H1 (cell line): ENCODE data around the gene HM13. TPM values are rescaled to one million over a fixed set of nuclear protein-coding genes. Genes with fewer than 3 reads are reported as not detected.
"Not testable (repeated sequence)": the region's sequence is repeated elsewhere in the genome, so short reads cannot be mapped to it uniquely, and the experiment has no call there.

ENCODE experiments used
- CTCF ChIA-PET: fragments of 300-600 bp; sonication (Branson Sonifier 250); formaldehyde crosslinking; loops from one replicate; lab custom pipeline; 2021; ENCODE audit not compliant: partially characterized antibody; lab: Charles Lee
- POLR2A ChIA-PET: fragments of 300-600 bp; sonication (Branson Sonifier 250); formaldehyde crosslinking; loops from one replicate; lab custom pipeline; 2021; ENCODE audit warnings: inconsistent platforms; ENCODE audit not compliant: partially characterized antibody; lab: Charles Lee
- DNase-seq, 2 experiments: peaks; one replicate each; pipeline versions ENCODE4 v3.0.0 to v3.0.0-alpha.2; 2010 to 2022; ENCODE audit warnings: low spot score in 2 of 2, low read depth in 1 of 2, mixed read lengths in 1 of 2
- FAIRE-seq: peaks from 2 replicates; lab custom pipeline; 2011; peaks lifted over from hg19 to GRCh38; lab: Jason Lieb, UNC
- H2AFZ ChIP-seq: 2 replicates; pipeline ENCODE4 v1.8.1; 2012; ENCODE audit warnings: low read length, inconsistent platforms
- H2AK5ac ChIP-seq: 2 replicates; pipeline ENCODE4 v1.6.1; 2013; ENCODE audit warnings: low read depth, low read length
- H2BK120ac ChIP-seq: replicated peaks from 2 replicates; pipeline ENCODE3; 2013; ENCODE audit warnings: low read depth, low read length, inconsistent platforms
- H2BK12ac ChIP-seq: 2 replicates; pipeline ENCODE4 v1.6.1; 2013; ENCODE audit warnings: low read depth, low read length
- H2BK15ac ChIP-seq: 2 replicates; pipeline ENCODE4 v1.6.1; 2013; ENCODE audit warnings: low read length
- H2BK20ac ChIP-seq: 2 replicates; pipeline ENCODE4 v1.6.1; 2013; ENCODE audit warnings: low read length
- H2BK5ac ChIP-seq: 2 replicates; pipeline ENCODE4 v1.6.1; 2013; ENCODE audit warnings: low read depth, low read length
- H3K14ac ChIP-seq: 2 replicates; pipeline ENCODE4 v1.6.1; 2013; ENCODE audit warnings: inconsistent platforms; ENCODE audit not compliant: insufficient read length
- H3K18ac ChIP-seq: 2 replicates; pipeline ENCODE4 v1.6.1; 2013; ENCODE audit warnings: low read length; ENCODE audit errors: extremely low read depth
- H3K23ac ChIP-seq: 2 replicates; pipeline ENCODE4 v1.6.1; 2013; ENCODE audit warnings: inconsistent platforms; ENCODE audit not compliant: insufficient read length
- H3K23me2 ChIP-seq: 2 replicates; pipeline ENCODE4 v1.6.1; 2013; ENCODE audit warnings: low read depth, low read length
- H3K27ac ChIP-seq: 2 replicates; pipeline ENCODE4 v1.6.1; 2011; ENCODE audit warnings: low read depth, low read length, inconsistent platforms
- H3K27me3 ChIP-seq, 4 experiments: replicated peaks in 1 of 4; 1 replicate in 1 of 4; 2 replicates in 3 of 4; pipeline versions ENCODE4 v1.6.1 to v1.8.1; 2011 to 2013; ENCODE audit warnings: low read length in 3 of 4, mild to moderate bottlenecking in 3 of 4, inconsistent platforms in 2 of 4, mixed read lengths in 2 of 4, moderate library complexity in 1 of 4; ENCODE audit not compliant: control insufficient read depth in 3 of 4, insufficient read depth in 3 of 4; ENCODE audit errors: extremely low read depth in 1 of 4
- H3K36me3 ChIP-seq, 4 experiments: 2 replicates each; pipeline versions ENCODE4 v1.6.1 to v1.8.1; 2011 to 2013; ENCODE audit warnings: mild to moderate bottlenecking in 4 of 4, low read length in 3 of 4, moderate library complexity in 2 of 4, control low read depth in 1 of 4, inconsistent platforms in 1 of 4; ENCODE audit not compliant: insufficient read depth in 4 of 4, control insufficient read depth in 2 of 4
- H3K4ac ChIP-seq: replicated peaks from 2 replicates; pipeline ENCODE3; 2013; ENCODE audit warnings: low read length, low read depth, mixed read lengths, inconsistent platforms; ENCODE audit not compliant: insufficient read length
- H3K4me1 ChIP-seq, 4 experiments: replicated peaks in 1 of 4; 1 replicate in 1 of 4; 2 replicates in 3 of 4; pipeline versions ENCODE4 v1.6.1 to v1.8.1; 2011 to 2013; ENCODE audit warnings: low read length in 3 of 4, inconsistent platforms in 2 of 4, mixed read lengths in 1 of 4; ENCODE audit not compliant: insufficient read depth in 4 of 4, control insufficient read depth in 3 of 4
- H3K4me2 ChIP-seq, 2 experiments: 2 replicates each; pipeline versions ENCODE4 v1.6.1 to v1.8.1; 2011 to 2013; ENCODE audit warnings: low read depth in 2 of 2, low read length in 2 of 2, control low read depth in 1 of 2, inconsistent platforms in 1 of 2, mild to moderate bottlenecking in 1 of 2; ENCODE audit not compliant: insufficient read depth in 1 of 2
- H3K4me3 ChIP-seq, 4 experiments: fragments of 200-600, 300-600 bp in 1 of 4; sonication (generic), shearing (Covaris generic), sonication (Bioruptor Twin) in 1 of 4; 2 replicates each; pipeline versions ENCODE4 v1.5.1 to v1.8.1; 2011 to 2016; ENCODE audit warnings: low read length in 4 of 4, low read depth in 3 of 4, control low read depth in 2 of 4, inconsistent platforms in 2 of 4, mild to moderate bottlenecking in 2 of 4, mixed read lengths in 1 of 4, moderate library complexity in 1 of 4; ENCODE audit not compliant: insufficient read depth in 2 of 4; ENCODE audit errors: extremely low read depth in 1 of 4
- H3K56ac ChIP-seq: replicated peaks from 2 replicates; pipeline ENCODE3; 2013; ENCODE audit warnings: low read depth, mild to moderate bottlenecking, mixed read lengths, low read length, inconsistent platforms; ENCODE audit not compliant: insufficient read length
- H3K79me1 ChIP-seq: 2 replicates; pipeline ENCODE4 v1.6.1; 2013; ENCODE audit warnings: low read depth, low read length, control low read depth
- H3K79me2 ChIP-seq, 2 experiments: 2 replicates each; pipeline versions ENCODE4 v1.6.1 to v1.8.1; 2012 to 2013; ENCODE audit warnings: low read length in 2 of 2, mild to moderate bottlenecking in 2 of 2, inconsistent platforms in 1 of 2; ENCODE audit not compliant: insufficient read depth in 2 of 2, control insufficient read depth in 1 of 2
- H3K9ac ChIP-seq, 4 experiments: replicated peaks in 1 of 4; 1 replicate in 1 of 4; 2 replicates in 3 of 4; pipeline versions ENCODE4 v1.6.1 to v1.8.1; 2011 to 2013; ENCODE audit warnings: low read depth in 3 of 4, low read length in 3 of 4, control low read depth in 2 of 4, mild to moderate bottlenecking in 2 of 4, moderate library complexity in 2 of 4, inconsistent platforms in 1 of 4; ENCODE audit errors: extremely low read depth in 1 of 4
- H3K9me3 ChIP-seq, 2 experiments: 2 replicates each; pipeline versions ENCODE4 v1.6.1 to v1.8.1; 2012 to 2013; ENCODE audit warnings: mild to moderate bottlenecking in 2 of 2, moderate library complexity in 2 of 2, control low read depth in 1 of 2, inconsistent platforms in 1 of 2, low read depth in 1 of 2, low read length in 1 of 2, mixed read lengths in 1 of 2; ENCODE audit not compliant: insufficient read depth in 2 of 2
- H4K20me1 ChIP-seq, 2 experiments: replicated peaks in 1 of 2; 2 replicates each; pipeline versions ENCODE3 to v1.8.1; 2011 to 2013; ENCODE audit warnings: inconsistent platforms in 2 of 2, low read length in 2 of 2, mild to moderate bottlenecking in 1 of 2; ENCODE audit not compliant: insufficient read depth in 2 of 2, control insufficient read depth in 1 of 2
- H4K5ac ChIP-seq: 2 replicates; pipeline ENCODE4 v1.6.1; 2013; ENCODE audit warnings: low read length, low read depth, mixed read lengths, inconsistent platforms; ENCODE audit not compliant: insufficient read length
- H4K8ac ChIP-seq: 2 replicates; pipeline ENCODE4 v1.8.0; 2013; ENCODE audit warnings: mild to moderate bottlenecking, moderate library complexity, low read length, inconsistent platforms; ENCODE audit not compliant: insufficient read depth; ENCODE audit errors: extremely low read depth
- H4K91ac ChIP-seq: replicated peaks from 2 replicates; pipeline ENCODE3; 2013; ENCODE audit warnings: low read length, mixed read lengths, inconsistent platforms; ENCODE audit not compliant: insufficient read length
- CTCF ChIP-seq, 3 experiments: IDR thresholded peaks; 1 replicate in 2 of 3; 2 replicates in 1 of 3; pipeline versions ENCODE4 v1.5.1 to v1.6.1; 2011; ENCODE audit warnings: low read length in 3 of 3, mild to moderate bottlenecking in 3 of 3, inconsistent platforms in 2 of 3, low read depth in 1 of 3, moderate library complexity in 1 of 3; ENCODE audit not compliant: insufficient read depth in 1 of 3; ENCODE audit errors: control extremely low read depth in 1 of 3
- RAD21 ChIP-seq, 2 experiments: IDR thresholded peaks in 1 of 2; conservative IDR thresholded peaks in 1 of 2; 2 replicates each; pipeline ENCODE4 v1.6.1; 2011; ENCODE audit warnings: low read depth in 2 of 2, low read length in 2 of 2, improper control_type of control experiment in 1 of 2, inconsistent platforms in 1 of 2, mild to moderate bottlenecking in 1 of 2, moderate library complexity in 1 of 2
- TBP ChIP-seq: IDR thresholded peaks from 2 replicates; pipeline ENCODE4 v1.6.1; 2011; ENCODE audit warnings: low read depth, low read length, improper control_type of control experiment
- WGBS, 2 experiments: shearing (Covaris generic) in 1 of 2; methylation state at CpG; one replicate each; pipeline versions ENCODE4 v1.1.6 to v1.1.7; 2013 to 2015; ENCODE audit warnings: low lambda C conversion rate in 2 of 2, mixed read lengths in 2 of 2, inconsistent platforms in 1 of 2, low coverage in 1 of 2, missing lambda C conversion rate in 1 of 2; ENCODE audit not compliant: insufficient replicate concordance in 2 of 2, insufficient coverage in 1 of 2, insufficient read length in 1 of 2; ENCODE audit errors: extremely low coverage in 1 of 2, missing lambda C conversion rate in 1 of 2; 5-methylcytosine and 5-hydroxymethylcytosine counted together
- polyA plus RNA-seq, 7 experiments: library from polyadenylated mRNA; depleted of rRNA in 3 of 7; stranded (reverse) in 5 of 7; unstranded in 2 of 7; fragments of >200 nt in 5 of 7; fragments of 200-250 nt in 2 of 7; gene quantifications; 1 replicate in 5 of 7; 2 replicates in 1 of 7; 4 replicates in 1 of 7; pipeline versions ENCODE4 v1.2.1 to v1.2.3, GENCODE V29; 2011 to 2013; ENCODE audit warnings: missing spikeins in 2 of 7, mixed read lengths in 2 of 7
- total RNA-seq: library from RNA; stranded (reverse); fragmentation: NEBNext Ultra II Directional; extraction: Animal tissue kit (Norgen Biotek cat#: 25700); gene quantifications from 2 replicates; pipeline ENCODE4 v1.2.1, GENCODE V29; 2021

HM13 gene
- total and polyA plus RNA-seq, 2 of the 8 experiments (the other 6 are each of a cell fraction or from before 2014, with no cell fraction given), result 118 to 183 TPM

GRCh38 chr20:31502884-31503673 lies 11.2 kb upstream of the HM13 start:
- H3K9ac ChIP-seq, H3K4me3 ChIP-seq, H3K56ac ChIP-seq, FAIRE-seq, H3K4me2 ChIP-seq, H3K4ac ChIP-seq, H2AK5ac ChIP-seq, H3K79me1 ChIP-seq, H3K79me2 ChIP-seq, H4K20me1 ChIP-seq, POLR2A ChIA-PET, H2BK12ac ChIP-seq, H3K27me3 ChIP-seq, H4K8ac ChIP-seq, H2AFZ ChIP-seq, H2BK120ac ChIP-seq, H3K23ac ChIP-seq, H3K23me2 ChIP-seq, H3K14ac ChIP-seq, H4K5ac ChIP-seq, H4K91ac ChIP-seq, H2BK20ac ChIP-seq, H3K36me3 ChIP-seq, H3K4me1 ChIP-seq, H2BK15ac ChIP-seq, H3K18ac ChIP-seq, H3K27ac ChIP-seq, H2BK5ac ChIP-seq: not testable (repeated sequence)
- DNase-seq, result peak; percentile 62 to 82
- CTCF ChIA-PET, result interaction anchor here (0.6 to 2.6 kb wide), 21 partner anchors 8 to 1509 kb away, joined by 3 to 10 read pairs (median 4); partner anchors contain the start of genes DEFB124 and REM1
- peaks cover 5 to 23% of the 10 kb centered on the region in 2 experiments; a peak in 3 of 4 replicates for H3K9me3 ChIP-seq
- 54% methylated on average over 20 of the region's 20 CpGs; no CpG with 5 or more reads in 1 of the 2 experiments for WGBS, 2 experiments
- peak; percentile 90 to 95 for TF ChIP-seq RAD21 (IDR thresholded peaks at IDR 0.05 in 1 of 2, conservative IDR thresholded peaks at IDR 0.05 in 1 of 2; ENCODE audit: low read depth in 2 of 2, low read length in 2 of 2)
- TF ChIP-seq CTCF (IDR thresholded peaks at IDR 0.05; ENCODE audit: control extremely low read depth in 1 of 3, insufficient read depth in 1 of 3, low read depth in 1 of 3, low read length in 3 of 3), result peak; percentile 92 to 99 (median 98)
- peak; percentile 71 for TF ChIP-seq TBP
